Pancreas (tissue), 10 donors: ENCODE data around the gene SPATC1L. TPM values are rescaled to one million over a fixed set of nuclear protein-coding genes. Genes with fewer than 3 reads are reported as not detected.

ENCODE experiments used
- ATAC-seq, 4 donors: fragments of 200-7000 bp; cut with Tn5 transposase; one replicate each; pipeline versions ENCODE4 v1.8.0 to v1.9.1; 2020; ENCODE audit warnings: mild to moderate bottlenecking in 4 of 4, moderate library complexity in 4 of 4
- DNase-seq, 6 donors: peaks; one replicate each; pipeline ENCODE4 v3.0.0-alpha.2; 2020
- FAIRE-seq: peaks from 2 replicates; lab custom pipeline; 2012; peaks lifted over from hg19 to GRCh38; lab: Jason Lieb, UNC
- H3K27ac ChIP-seq, 4 donors: fragments of 200-600 bp; sonication (generic); 1 replicate in 3 of 4; 2 replicates in 1 of 4; pipeline versions ENCODE4 v1.5.0 to v1.8.0; 2020
- H3K27me3 ChIP-seq, 4 donors: fragments of 200-600 bp; one replicate each; pipeline ENCODE4 v1.8.0; 2021
- H3K36me3 ChIP-seq, 3 donors: fragments of 200-600 bp; sonication (generic) in 1 of 3; one replicate each; pipeline versions ENCODE4 v1.5.0 to v1.8.0; 2020 to 2021
- H3K4me1 ChIP-seq, 3 donors: fragments of 200-600 bp; one replicate each; pipeline ENCODE4 v1.8.0; 2021
- H3K4me3 ChIP-seq, 4 donors: fragments of 200-600 bp; sonication (generic) in 2 of 4; one replicate each; pipeline versions ENCODE4 v1.5.0 to v1.8.0; 2020 to 2021
- H3K9me3 ChIP-seq, 4 donors: fragments of 200-600 bp; one replicate each; pipeline ENCODE4 v1.8.0; 2021
- WGBS, 2 donors: extraction: QIAGEN DNeasy Blood & Tissue Kit; methylation state at CpG; one replicate each; pipeline ENCODE4 v1.1.7; 2013; 5-methylcytosine and 5-hydroxymethylcytosine counted together
- intact Hi-C, 3 donors: fragments of 100-400 bp; cut with DNase I; formaldehyde crosslinking; loops; one replicate each; pipeline versions ENCODE4 v1.11.1 to v1.14.2; 2022
- polyA plus RNA-seq, 2 donors: library from polyadenylated mRNA; stranded (reverse); fragments of 200-250 nt; gene quantifications; one replicate each; pipeline ENCODE4 v1.2.3, GENCODE V29; 2013
- total RNA-seq, 6 donors: library from RNA; stranded (reverse); fragmentation: NEBNext Ultra II Directional in 4 of 6; extraction: Animal tissue kit (Norgen Biotek cat#: 25700) in 4 of 6; gene quantifications; one replicate each; pipeline versions ENCODE4 v1.2.1 to v1.2.4, GENCODE V29; 2021 to 2023
- TF ChIP-seq, protein P1 (sequence below), 4 donors: fragments of 200-600 bp; sonication (generic) in 3 of 4; IDR thresholded peaks; one replicate each; pipeline versions ENCODE4 v1.5.0 to v1.8.0; 2021; ENCODE audit warnings: antibody characterized with exemption in 4 of 4
- donor health status: healthy with polysubstance abuse.
- donor health status: DM: no; HTN: no; CAD: no; lungs with moderate emphysema.
- donor health status: DM: no; HTN: no; CAD: no.
- donor health status: control.
- donor health status: control.
- donor health status: Bipolar disorder and iron deficiency.
- donor health status: DM: yes; HTN: yes; CAD: no.
- donor health status: DM: no; HTN: no; CAD: no.
- donor health status: DM: no; HTN: no; CAD: no.
- donor health status: DM: yes; HTN: yes; CAD: no.

SPATC1L gene
- 1 to 10 TPM; 3.1 to 8.1 (median 6.0) TPM for total RNA-seq
- polyA plus RNA-seq = 10 to 100 TPM; 12.9 to 26.9 TPM

DNA sequence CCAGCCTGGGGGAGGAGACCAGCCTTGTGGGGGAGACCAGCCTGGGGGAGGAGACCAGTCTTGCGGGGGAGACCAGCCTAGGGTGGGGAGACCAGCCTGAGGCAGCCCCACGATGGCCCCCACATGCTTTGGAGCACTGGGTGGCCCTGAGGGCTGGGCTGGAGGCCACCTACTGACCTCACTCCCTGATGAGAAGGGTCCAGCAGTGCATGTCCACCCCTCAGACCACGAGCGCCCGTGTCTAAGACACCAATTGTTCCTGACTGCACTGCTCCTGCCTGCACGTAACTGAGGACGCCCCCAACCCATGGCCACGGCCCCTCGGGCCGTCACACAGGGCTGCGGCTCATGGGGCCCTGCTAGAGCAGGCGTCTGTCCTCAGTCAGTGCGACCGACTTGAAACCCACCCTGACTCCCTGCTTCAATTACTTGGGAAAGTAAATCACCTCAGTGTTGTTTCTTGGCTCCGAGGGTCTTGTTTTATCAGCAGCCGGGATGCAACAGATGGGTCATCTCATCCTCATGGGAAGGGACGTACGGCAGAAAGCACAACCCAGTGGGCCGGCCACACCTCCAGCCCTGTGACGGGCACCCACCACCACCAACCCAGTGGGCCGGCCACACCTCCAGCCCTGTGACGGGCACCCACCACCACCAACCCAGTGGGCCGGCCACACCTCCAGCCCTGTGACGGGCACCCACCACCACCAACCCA, at the start of gene SPATC1L:
Gene SPATC1L, minus strand, starts transcription at position 550 of the 715 bp plus-strand sequence. CDS start 1,643 bp downstream, outside the sequence.
- no peaks in the 10 kb centered on the region for H3K36me3 ChIP-seq
- peak; percentile 42 to 76 (median 65) for DNase-seq
- H3K4me1 ChIP-seq = no peaks in the 10 kb centered on the region
- 0 to 18% methylated on average over 19 to 21 of the region's 24 CpGs for WGBS, 2 donors
- peak; percentile 78 to 86 (median 83) for ATAC-seq
- intact Hi-C loops = no loop called here
- TF ChIP-seq, protein P1, sequence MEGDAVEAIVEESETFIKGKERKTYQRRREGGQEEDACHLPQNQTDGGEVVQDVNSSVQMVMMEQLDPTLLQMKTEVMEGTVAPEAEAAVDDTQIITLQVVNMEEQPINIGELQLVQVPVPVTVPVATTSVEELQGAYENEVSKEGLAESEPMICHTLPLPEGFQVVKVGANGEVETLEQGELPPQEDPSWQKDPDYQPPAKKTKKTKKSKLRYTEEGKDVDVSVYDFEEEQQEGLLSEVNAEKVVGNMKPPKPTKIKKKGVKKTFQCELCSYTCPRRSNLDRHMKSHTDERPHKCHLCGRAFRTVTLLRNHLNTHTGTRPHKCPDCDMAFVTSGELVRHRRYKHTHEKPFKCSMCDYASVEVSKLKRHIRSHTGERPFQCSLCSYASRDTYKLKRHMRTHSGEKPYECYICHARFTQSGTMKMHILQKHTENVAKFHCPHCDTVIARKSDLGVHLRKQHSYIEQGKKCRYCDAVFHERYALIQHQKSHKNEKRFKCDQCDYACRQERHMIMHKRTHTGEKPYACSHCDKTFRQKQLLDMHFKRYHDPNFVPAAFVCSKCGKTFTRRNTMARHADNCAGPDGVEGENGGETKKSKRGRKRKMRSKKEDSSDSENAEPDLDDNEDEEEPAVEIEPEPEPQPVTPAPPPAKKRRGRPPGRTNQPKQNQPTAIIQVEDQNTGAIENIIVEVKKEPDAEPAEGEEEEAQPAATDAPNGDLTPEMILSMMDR (IDR thresholded peaks at IDR 0.05) = no peak
- peak within 1 kb of the TSS; percentile 3 to 81 (median 50) for H3K4me3 ChIP-seq
- no peaks in the 10 kb centered on the region for H3K9me3 ChIP-seq
- FAIRE-seq = peak; percentile 99
- H3K27me3 ChIP-seq = no peaks in the 10 kb centered on the region
- peak within 1 kb of the TSS in 3 of 4 donors; percentile 22 to 84 (median 51) for H3K27ac ChIP-seq

DNA sequence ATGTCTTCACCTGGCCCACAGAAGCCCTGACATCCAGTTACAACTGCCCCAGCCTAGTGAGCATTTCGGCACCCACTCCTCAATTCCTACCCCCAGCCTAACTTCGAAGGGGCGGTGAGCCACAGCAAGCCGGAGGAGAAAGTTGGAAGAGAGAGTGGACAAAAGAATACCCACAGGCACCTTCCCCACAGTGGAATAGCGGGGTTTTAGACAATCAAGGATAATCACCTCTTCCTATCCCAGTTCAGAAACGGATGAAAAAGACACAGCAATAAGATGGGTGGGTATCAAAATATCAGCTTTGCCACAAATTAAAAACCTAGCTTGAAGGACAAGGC, 45.6 kb upstream of the SPATC1L start:
- Histone ChIP-seq H3K27ac (peak overlapping the region in 1 of 4 donors; percentile 29), H3K4me1 (peaks cover 6 to 17% (median 7%) of the 10 kb centered on the region in 3 donors), H3K9me3 (no peaks in the 10 kb centered on the region), H3K27me3 (no peaks in the 10 kb centered on the region), H3K4me3 (peak overlapping the region in 2 of 4 donors; percentile 73 to 96), H3K36me3 (peaks cover 0 to 4% (median 4%) of the 10 kb centered on the region in 3 donors)
- intact Hi-C loops = no loop called here
- 88% methylated on average over 6 of the region's 6 CpGs for WGBS, 2 donors
- DNase-seq (no peak), ATAC-seq (no peak), FAIRE-seq (no peak)
- TF ChIP-seq, protein P1 (IDR thresholded peaks at IDR 0.05) = no peak

DNA sequence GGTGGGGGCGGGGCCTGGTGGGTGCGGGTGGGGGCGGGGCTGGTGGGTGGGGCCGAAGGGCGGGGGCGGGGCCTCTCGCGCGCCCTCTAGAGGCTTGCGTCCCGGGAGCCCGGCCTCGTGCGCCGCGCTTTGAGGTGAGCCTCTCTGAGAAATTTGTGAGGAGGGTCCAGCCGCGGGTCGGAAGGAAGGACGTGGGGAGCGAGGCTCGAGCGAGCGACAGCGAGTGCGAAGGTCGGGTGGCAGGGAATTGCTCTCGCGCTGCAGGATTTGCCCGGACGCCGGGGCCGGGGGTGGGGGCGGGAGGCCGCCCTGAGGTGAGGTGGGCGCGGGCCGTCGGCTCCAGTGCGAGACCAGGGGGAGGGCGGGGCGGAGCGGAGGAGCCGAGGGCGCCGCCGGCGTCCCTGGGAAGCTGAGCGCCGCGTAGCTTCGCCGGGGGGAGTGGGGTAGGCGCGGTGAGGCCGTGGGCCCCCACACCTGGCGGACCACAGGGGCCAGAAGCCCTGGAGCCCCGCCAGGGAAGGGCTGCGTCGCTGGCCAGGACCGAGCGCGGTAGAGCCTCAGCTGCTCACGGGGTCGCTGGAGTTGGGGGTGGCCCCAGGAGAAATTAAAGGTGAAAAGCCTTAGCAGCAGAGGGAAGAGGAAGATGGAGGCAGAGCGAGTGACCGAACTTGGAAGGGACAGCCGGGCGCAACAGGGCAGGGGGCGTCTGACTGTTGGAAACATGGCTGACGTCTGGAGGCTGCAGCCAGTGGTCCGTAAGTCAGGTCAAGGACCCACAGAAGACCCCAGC, 45.1 kb upstream of the SPATC1L start:
- ATAC-seq (peak; percentile 47 to 65 (median 58)), DNase-seq (peak; percentile 31 to 89 (median 68)), FAIRE-seq (no peak)
- Histone ChIP-seq H3K4me3 (peak overlapping the region; percentile 47 to 96 (median 64)), H3K36me3 (no peaks in the 10 kb centered on the region), H3K27ac (peak overlapping the region in 1 of 4 donors; percentile 29), H3K9me3 (no peaks in the 10 kb centered on the region), H3K4me1 (peaks cover 6 to 17% (median 7%) of the 10 kb centered on the region in 3 donors), H3K27me3 (no peaks in the 10 kb centered on the region)
- intact Hi-C loops = no loop called here
- TF ChIP-seq, protein P1 (IDR thresholded peaks at IDR 0.05) = peak; percentile 14 to 34 (median 30)
- WGBS, 2 donors = 4 to 5% methylated on average over 47 to 69 of the region's 72 CpGs

DNA sequence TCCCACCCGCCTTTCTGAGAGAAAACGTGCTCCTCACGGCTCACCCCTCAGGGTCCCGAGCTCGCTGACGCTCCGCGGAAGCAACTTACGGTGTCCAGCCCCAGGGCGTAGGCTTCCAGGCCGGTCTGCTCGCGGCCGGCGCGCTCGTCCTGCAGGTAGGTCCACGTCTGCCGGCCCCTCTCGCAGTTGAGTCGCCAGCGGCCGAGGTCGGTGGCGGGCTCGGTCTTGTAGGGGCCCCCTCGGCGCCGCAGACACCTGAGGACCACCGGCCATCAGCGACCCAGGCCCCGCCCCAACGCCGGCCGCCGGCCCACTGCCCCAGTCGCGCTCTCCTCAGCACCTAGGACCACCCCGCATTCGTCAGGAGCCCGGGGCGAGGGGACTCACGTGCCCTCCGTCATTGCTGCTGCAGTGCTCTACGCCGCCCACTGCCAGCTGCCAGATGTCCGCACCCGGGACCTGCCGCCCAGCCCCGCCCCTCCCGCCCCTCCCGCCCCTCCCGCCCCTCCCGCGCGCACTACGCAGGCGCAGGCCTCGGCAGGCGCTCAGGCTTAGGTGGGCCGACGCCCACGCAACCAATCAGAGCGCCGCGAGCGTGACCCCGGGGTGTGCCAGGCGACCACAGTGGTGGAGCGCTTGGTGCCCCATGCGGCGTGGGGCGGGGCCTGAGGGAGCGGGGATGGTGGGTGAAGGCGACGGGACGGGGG, 44.2 kb upstream of the SPATC1L start, which contains the start of gene LSS:
Gene LSS, minus strand, starts transcription at position 430 of the 707 bp plus-strand sequence. Its CDS starts 29 bp downstream, at position 401.
- ATAC-seq = peak; percentile 90 to 93 (median 91)

More for the DNA sequence above, 44.2 kb upstream of the SPATC1L start, which contains the start of gene LSS:
- Histone ChIP-seq H3K27me3 (no peaks in the 10 kb centered on the region), H3K36me3 (no peaks in the 10 kb centered on the region), H3K4me3 (peak within 1 kb of the TSS; percentile 90 to 98 (median 93)), H3K9me3 (no peaks in the 10 kb centered on the region), H3K27ac (peak within 1 kb of the TSS; percentile 66 to 75 (median 70)), H3K4me1 (peaks cover 6 to 17% (median 7%) of the 10 kb centered on the region in 3 donors)
- 0 to 1% methylated on average over 38 to 77 of the region's 77 CpGs for WGBS, 2 donors
- intact Hi-C loops = no loop called here
- TF ChIP-seq, protein P1 (IDR thresholded peaks at IDR 0.05) = no peak
- FAIRE-seq (no peak), DNase-seq (peak; percentile 98 to 100 (median 99))
